Measurements from ENCODE around the gene DGLUCY. TPM values are rescaled to one million over a fixed set of nuclear protein-coding genes. Genes with fewer than 3 reads are reported as not detected.
"Not testable (repeated sequence)": the region's sequence is repeated elsewhere in the genome, so short reads cannot be mapped to it uniquely, and the experiment has no call there.

The DGLUCY gene
- total RNA-seq, 1 donor from 2014 or later, result 59.2 TPM

DNA sequence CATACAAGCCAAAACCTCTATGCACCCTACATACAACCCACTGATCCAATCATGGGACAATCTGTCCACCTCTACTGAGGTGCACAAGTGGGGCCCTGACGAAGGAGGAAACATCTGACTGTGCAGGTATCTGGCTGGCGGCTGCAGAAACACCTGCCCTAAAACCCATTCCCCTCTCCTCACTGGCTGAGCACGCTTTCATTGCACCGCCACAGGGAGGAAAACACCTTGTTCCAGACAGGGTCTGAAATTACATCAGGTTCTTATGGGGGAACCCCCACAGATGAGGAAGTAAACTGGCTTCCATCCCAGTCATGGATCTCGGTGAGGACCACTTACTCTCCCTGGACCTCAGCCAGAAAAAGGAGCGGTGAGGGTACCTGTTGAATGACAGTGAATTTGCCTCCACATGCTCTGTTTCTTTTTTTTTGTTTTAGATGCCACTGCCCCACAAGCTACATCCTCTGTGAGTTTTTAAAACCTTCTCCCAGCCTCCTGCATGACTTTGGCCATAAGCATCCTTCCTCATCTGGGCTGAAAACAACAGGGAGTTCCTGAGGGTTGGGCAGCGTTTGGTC is 23.8 kb upstream of the DGLUCY start:
- H3K9me3 ChIP-seq, result no peaks in the 10 kb centered on the region
- H3K36me3 ChIP-seq, result no peaks in the 10 kb centered on the region
- intact Hi-C loops (cut with DNase I), result no loop called here
- H3K4me1 ChIP-seq, result no peaks in the 10 kb centered on the region
- H3K27ac ChIP-seq, result no peak overlapping the region
- no peak for DNase-seq (ENCODE audit: low spot score in 2 of 2)
- no peaks in the 10 kb centered on the region for H3K27me3 ChIP-seq
- H3K4me3 ChIP-seq, result no peak overlapping the region
- TF ChIP-seq, protein P1, sequence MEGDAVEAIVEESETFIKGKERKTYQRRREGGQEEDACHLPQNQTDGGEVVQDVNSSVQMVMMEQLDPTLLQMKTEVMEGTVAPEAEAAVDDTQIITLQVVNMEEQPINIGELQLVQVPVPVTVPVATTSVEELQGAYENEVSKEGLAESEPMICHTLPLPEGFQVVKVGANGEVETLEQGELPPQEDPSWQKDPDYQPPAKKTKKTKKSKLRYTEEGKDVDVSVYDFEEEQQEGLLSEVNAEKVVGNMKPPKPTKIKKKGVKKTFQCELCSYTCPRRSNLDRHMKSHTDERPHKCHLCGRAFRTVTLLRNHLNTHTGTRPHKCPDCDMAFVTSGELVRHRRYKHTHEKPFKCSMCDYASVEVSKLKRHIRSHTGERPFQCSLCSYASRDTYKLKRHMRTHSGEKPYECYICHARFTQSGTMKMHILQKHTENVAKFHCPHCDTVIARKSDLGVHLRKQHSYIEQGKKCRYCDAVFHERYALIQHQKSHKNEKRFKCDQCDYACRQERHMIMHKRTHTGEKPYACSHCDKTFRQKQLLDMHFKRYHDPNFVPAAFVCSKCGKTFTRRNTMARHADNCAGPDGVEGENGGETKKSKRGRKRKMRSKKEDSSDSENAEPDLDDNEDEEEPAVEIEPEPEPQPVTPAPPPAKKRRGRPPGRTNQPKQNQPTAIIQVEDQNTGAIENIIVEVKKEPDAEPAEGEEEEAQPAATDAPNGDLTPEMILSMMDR (IDR thresholded peaks at IDR 0.05), result no peak

DNA sequence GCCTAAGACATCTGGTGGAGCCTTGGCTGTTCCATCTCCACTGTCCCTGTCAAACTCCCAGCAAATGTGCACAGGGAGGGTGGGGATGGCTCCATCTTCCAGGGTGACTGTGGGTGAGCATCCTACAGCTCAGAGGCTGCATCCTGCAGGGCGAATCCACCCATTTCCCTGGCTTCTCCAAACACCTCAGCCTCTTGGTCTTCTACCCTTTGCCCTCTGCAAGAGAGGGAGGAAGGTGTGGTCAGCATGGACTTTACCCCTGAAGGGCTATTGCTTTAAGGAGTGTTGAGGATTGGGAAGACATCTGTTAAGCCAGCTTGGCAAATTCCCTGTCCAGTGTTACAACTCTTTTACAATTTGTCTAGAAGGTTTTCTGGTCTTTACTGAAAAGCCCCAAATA is 23.1 kb upstream of the DGLUCY start:
- DNase-seq (ENCODE audit: low spot score in 2 of 2), result no peak
- no peaks in the 10 kb centered on the region for H3K36me3 ChIP-seq
- no peaks in the 10 kb centered on the region for H3K27me3 ChIP-seq
- H3K4me3 ChIP-seq, result no peak overlapping the region
- no peaks in the 10 kb centered on the region for H3K4me1 ChIP-seq
- intact Hi-C loops (cut with DNase I), result no loop called here
- TF ChIP-seq, protein P1 (IDR thresholded peaks at IDR 0.05), result no peak
- H3K9me3 ChIP-seq, result no peaks in the 10 kb centered on the region
- no peak overlapping the region for H3K27ac ChIP-seq

DNA sequence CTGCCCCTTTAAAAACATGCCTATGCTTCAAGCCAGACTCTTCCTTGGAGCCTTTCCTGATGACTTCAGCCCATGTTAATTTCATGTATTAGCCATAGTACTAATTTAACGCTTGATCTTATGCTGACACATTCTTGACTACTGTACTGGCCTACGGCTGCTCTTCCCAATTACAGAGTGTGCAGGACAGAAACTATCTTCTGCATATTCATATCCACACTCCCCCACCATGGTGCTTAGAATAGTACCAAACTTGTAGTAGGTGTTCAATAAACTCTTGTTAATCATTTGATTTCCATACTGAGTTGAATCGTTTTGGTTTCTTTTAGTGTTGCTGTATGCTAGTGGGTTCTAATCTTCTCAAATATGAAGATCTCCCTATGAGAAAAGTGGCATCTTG is 21.8 kb upstream of the DGLUCY start:
- intact Hi-C loops (cut with DNase I), result no loop called here
- Histone ChIP-seq H3K36me3 (no peaks in the 10 kb centered on the region), H3K4me1 (no peaks in the 10 kb centered on the region), H3K27me3 (no peaks in the 10 kb centered on the region), H3K4me3 (no peak overlapping the region), H3K27ac (no peak overlapping the region), H3K9me3 (no peaks in the 10 kb centered on the region)
- TF ChIP-seq, protein P1 (IDR thresholded peaks at IDR 0.05), result no peak
- no peak for DNase-seq (ENCODE audit: low spot score in 2 of 2)

DNA sequence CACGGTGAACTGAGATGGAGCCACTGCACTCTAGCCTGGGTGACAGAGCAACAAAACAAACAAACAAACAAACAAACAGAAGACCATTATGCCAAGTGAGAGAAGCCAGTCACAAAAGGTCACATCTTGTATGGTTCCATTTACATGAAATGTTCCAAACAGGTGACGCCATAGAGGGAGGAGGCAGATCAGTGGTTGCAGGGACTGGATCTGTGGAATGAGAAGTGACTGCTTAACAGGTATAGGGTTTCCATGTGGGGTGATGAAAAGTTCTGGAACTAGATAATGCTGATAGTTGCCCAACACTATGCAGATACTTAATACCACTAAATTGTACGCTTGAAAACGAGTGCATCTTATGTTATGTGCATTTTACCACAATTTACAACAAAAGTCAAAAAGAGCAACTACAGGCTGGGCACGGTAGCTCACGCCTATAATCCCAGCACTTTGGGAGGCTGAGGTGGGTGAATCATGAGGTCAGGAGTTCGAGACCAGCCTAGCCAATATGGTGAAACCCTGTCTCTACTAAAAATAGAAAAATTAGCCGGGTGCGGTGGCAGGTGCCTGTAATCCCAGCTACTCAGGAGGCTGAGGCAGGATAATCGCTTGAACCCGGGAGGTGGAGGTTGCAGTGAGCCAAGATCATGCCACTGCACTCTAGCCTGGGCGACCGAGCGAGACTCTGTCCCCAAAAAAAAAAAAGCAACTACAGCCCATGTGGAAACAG is 20.0 kb upstream of the DGLUCY start:
- H3K27me3 ChIP-seq; intact Hi-C loops (cut with DNase I); H3K4me1 ChIP-seq; H3K36me3 ChIP-seq; DNase-seq (ENCODE audit: low spot score in 2 of 2); H3K4me3 ChIP-seq; H3K27ac ChIP-seq; H3K9me3 ChIP-seq: not testable (repeated sequence)

GRCh38 chr14:91094772-91095171 is 19.1 kb upstream of the DGLUCY start:
- H3K27ac ChIP-seq, result no peak overlapping the region
- no peaks in the 10 kb centered on the region for H3K4me1 ChIP-seq
- intact Hi-C loops (cut with DNase I), result no loop called here
- H3K4me3 ChIP-seq, result no peak overlapping the region
- H3K9me3 ChIP-seq, result no peaks in the 10 kb centered on the region
- H3K36me3 ChIP-seq, result no peaks in the 10 kb centered on the region
- DNase-seq (ENCODE audit: low spot score in 2 of 2), result no peak
- TF ChIP-seq, protein P1 (IDR thresholded peaks at IDR 0.05), result no peak
- no peaks in the 10 kb centered on the region for H3K27me3 ChIP-seq

GRCh38 chr14:91095178-91095577 is 18.7 kb upstream of the DGLUCY start:
- Histone ChIP-seq H3K4me3 (no peak overlapping the region), H3K9me3 (no peaks in the 10 kb centered on the region), H3K27me3 (no peaks in the 10 kb centered on the region), H3K36me3 (no peaks in the 10 kb centered on the region), H3K27ac (no peak overlapping the region), H3K4me1 (no peaks in the 10 kb centered on the region)
- TF ChIP-seq, protein P1 (IDR thresholded peaks at IDR 0.05), result no peak
- intact Hi-C loops (cut with DNase I), result no loop called here
- DNase-seq (ENCODE audit: low spot score in 2 of 2), result no peak

- intact Hi-C loops (cut with DNase I), result not testable (repeated sequence)
These were observed 16.2 kb upstream of the DGLUCY start for GRCh38 chr14:91097657-91098056.

More at GRCh38 chr14:91097657-91098056, 16.2 kb upstream of the DGLUCY start:
- H3K4me1 ChIP-seq; H3K9me3 ChIP-seq; H3K36me3 ChIP-seq; DNase-seq (ENCODE audit: low spot score in 2 of 2); H3K27me3 ChIP-seq; H3K27ac ChIP-seq; H3K4me3 ChIP-seq: not testable (repeated sequence)

Data from ascending aorta (tissue), 2 donors.